Measurements from ENCODE around the gene TRIM2.

The TRIM2 gene

GRCh38 chr4:153255233-153255632, 51.0 kb downstream of the TRIM2 start:
- FAIRE-seq = no peak

GRCh38 chr4:153257151-153257620, 52.9 kb downstream of the TRIM2 start:
- FAIRE-seq = no peak

GRCh38 chr4:153257991-153258390, 53.7 kb downstream of the TRIM2 start:
- no peak for FAIRE-seq

GRCh38 chr4:153258750-153259149, 54.5 kb downstream of the TRIM2 start:
- no peak for FAIRE-seq

- FAIRE-seq = no peak
These were observed 55.4 kb downstream of the TRIM2 start for GRCh38 chr4:153259661-153260060.

GRCh38 chr4:153260132-153260531, 55.9 kb downstream of the TRIM2 start:
- FAIRE-seq = no peak

GRCh38 chr4:153260553-153261300, 56.5 kb downstream of the TRIM2 start:
- no peak for FAIRE-seq

GRCh38 chr4:153261461-153261860, 57.2 kb downstream of the TRIM2 start:
- no peak for FAIRE-seq

GRCh38 chr4:153261914-153262313, 57.7 kb downstream of the TRIM2 start:
- FAIRE-seq = no peak

GRCh38 chr4:153265306-153266047, 61.2 kb downstream of the TRIM2 start:
- FAIRE-seq = no peak

- no peak for FAIRE-seq
These were observed 62.7 kb downstream of the TRIM2 start for GRCh38 chr4:153266988-153267387.

GRCh38 chr4:153267890-153268289, 63.6 kb downstream of the TRIM2 start:
- no peak for FAIRE-seq

- no peak for FAIRE-seq
These were observed 64.1 kb downstream of the TRIM2 start for GRCh38 chr4:153268295-153268694.

- no peak for FAIRE-seq
These were observed 65.2 kb downstream of the TRIM2 start for GRCh38 chr4:153269218-153269990.

GRCh38 chr4:153270361-153270760, 66.1 kb downstream of the TRIM2 start:
- FAIRE-seq = no peak

GRCh38 chr4:153271820-153272219, 67.6 kb downstream of the TRIM2 start:
- no peak for FAIRE-seq

- FAIRE-seq = no peak
These were observed 69.5 kb downstream of the TRIM2 start for GRCh38 chr4:153273751-153274150.

GRCh38 chr4:153274967-153275366, 70.7 kb downstream of the TRIM2 start:
- no peak for FAIRE-seq

GRCh38 chr4:153275380-153276276, 71.4 kb downstream of the TRIM2 start:
- no peak for FAIRE-seq

- no peak for FAIRE-seq
These were observed 72.7 kb downstream of the TRIM2 start for GRCh38 chr4:153276971-153277370.

GRCh38 chr4:153281476-153281875, 77.2 kb downstream of the TRIM2 start:
- no peak for FAIRE-seq

- FAIRE-seq = no peak
These were observed 77.8 kb downstream of the TRIM2 start for GRCh38 chr4:153282023-153282422.
